ENCODE data around the gene TTYH1.

Gene TTYH1

DNA sequence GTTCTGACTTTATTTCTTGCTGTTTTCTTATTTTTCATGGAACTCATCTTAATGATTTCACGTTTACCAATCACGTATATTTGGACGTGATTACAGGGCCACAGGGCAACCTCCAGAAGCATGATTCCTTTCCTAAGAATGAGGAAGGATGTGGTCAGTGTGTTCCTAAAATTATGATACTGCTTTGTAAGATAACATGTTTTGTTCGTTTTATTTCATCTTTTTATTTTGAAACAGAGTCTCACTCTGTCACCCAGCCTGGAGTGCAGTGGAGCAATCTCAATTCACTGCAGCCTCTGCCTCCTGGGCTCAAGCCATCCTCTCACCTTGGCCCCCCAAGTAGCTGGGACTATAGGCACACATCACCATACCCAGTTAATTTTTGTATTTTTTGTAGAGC is 25.7 kb upstream of the TTYH1 start:
- no peak for ATAC-seq
- no peak for TF ChIP-seq ZFP30 (CRISPR knock-in tag; IDR thresholded peaks at IDR 0.05)
- no peak for TF ChIP-seq BACH2 (CRISPR knock-in tag; IDR thresholded peaks at IDR 0.05; ENCODE audit: borderline replicate concordance)
- no peak for TF ChIP-seq GLIS3 (CRISPR knock-in tag; IDR thresholded peaks at IDR 0.05)
- no peak for TF ChIP-seq PPARA (CRISPR knock-in tag; IDR thresholded peaks at IDR 0.05; ENCODE audit: borderline replicate concordance)
- TF ChIP-seq PATZ1 (CRISPR knock-in tag; IDR thresholded peaks at IDR 0.05; ENCODE audit: borderline replicate concordance): no peak
- TF ChIP-seq POU6F1 (CRISPR knock-in tag; IDR thresholded peaks at IDR 0.05; ENCODE audit: borderline replicate concordance, low read depth): no peak
- TF ChIP-seq ZNF70 (CRISPR knock-in tag; IDR thresholded peaks at IDR 0.05): no peak
- TF ChIP-seq ESRRG (CRISPR knock-in tag; IDR thresholded peaks at IDR 0.05): no peak
- no peak for TF ChIP-seq ARNTL (CRISPR knock-in tag; IDR thresholded peaks at IDR 0.05; ENCODE audit: borderline replicate concordance, low read depth)
- TF ChIP-seq CREB5 (CRISPR knock-in tag; IDR thresholded peaks at IDR 0.05; ENCODE audit: low read depth): no peak
- no peak for TF ChIP-seq TOX (CRISPR knock-in tag; IDR thresholded peaks at IDR 0.05; ENCODE audit: borderline replicate concordance)
- TF ChIP-seq CSDC2 (CRISPR knock-in tag; IDR thresholded peaks at IDR 0.05): no peak
- no peak for TF ChIP-seq TCF4 (CRISPR knock-in tag; IDR thresholded peaks at IDR 0.05; ENCODE audit: borderline replicate concordance)
- no peak for TF ChIP-seq SNAI2 (CRISPR knock-in tag; IDR thresholded peaks at IDR 0.05)
- TF ChIP-seq RARB (CRISPR knock-in tag; IDR thresholded peaks at IDR 0.05): no peak

DNA sequence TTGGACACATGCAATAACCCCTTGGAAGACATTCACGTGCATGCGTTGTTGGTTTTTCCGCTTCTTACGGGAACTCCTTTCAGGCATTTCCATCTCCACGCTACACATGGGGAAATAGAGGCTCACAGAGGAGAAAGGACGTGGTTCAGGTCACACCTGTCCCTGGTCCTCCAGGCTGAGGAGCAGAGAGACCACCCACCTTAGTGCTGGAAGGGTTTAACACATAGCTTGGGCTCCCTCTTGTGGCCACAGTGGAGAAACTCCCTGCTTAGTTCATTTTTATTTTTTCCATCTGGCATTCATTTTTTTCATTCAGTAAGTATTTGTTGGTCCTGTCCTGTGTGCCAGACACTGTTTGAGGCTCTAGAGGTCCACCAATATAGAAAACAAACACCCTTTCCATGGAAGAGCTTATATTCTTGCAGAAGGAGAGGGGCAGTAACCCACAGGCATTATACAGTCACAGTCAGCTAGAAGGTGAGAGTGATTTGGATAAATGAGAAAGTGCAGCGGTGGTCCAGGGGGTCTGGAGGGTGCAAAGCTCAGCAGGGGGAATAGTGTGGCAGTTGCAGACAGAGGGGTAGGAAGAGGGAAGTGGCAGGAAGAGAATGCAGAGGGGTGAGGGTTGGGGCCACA is 24.2 kb upstream of the TTYH1 start:
- TF ChIP-seq ZNF8 (CRISPR knock-in tag; IDR thresholded peaks at IDR 0.05) (no peak), CSDC2 (CRISPR knock-in tag; IDR thresholded peaks at IDR 0.05) (no peak), GLIS3 (CRISPR knock-in tag; IDR thresholded peaks at IDR 0.05) (no peak), PPARA (CRISPR knock-in tag; IDR thresholded peaks at IDR 0.05; ENCODE audit: borderline replicate concordance) (no peak)
- ATAC-seq: peak; percentile 71

DNA sequence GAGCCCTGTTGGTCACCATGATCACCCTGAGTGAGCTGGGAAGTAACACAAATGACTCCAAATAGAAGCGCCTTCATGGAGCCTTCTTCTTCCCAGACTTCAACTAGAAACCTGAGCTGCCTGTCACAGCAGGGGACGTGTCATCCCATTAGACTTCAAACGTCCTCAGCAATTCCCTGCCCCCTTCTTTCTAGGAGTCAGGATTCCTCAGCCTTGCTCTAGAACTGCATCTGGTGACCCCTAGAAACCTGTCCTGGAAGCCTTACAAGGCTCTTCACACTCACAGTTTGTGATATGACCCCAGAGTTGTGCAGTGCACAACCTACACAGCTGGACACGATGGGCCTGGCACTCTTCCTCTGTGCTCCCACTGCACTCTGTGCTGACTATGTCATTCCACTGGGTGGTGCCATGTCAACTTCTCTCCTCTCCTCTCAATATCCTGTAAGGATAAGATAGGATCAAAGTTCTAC is 23.6 kb upstream of the TTYH1 start:
- no peak for TF ChIP-seq CSDC2 (CRISPR knock-in tag; IDR thresholded peaks at IDR 0.05)
- no peak for TF ChIP-seq ZNF8 (CRISPR knock-in tag; IDR thresholded peaks at IDR 0.05)
- no peak for TF ChIP-seq POU6F1 (CRISPR knock-in tag; IDR thresholded peaks at IDR 0.05; ENCODE audit: borderline replicate concordance, low read depth)
- ATAC-seq: peak; percentile 68

DNA sequence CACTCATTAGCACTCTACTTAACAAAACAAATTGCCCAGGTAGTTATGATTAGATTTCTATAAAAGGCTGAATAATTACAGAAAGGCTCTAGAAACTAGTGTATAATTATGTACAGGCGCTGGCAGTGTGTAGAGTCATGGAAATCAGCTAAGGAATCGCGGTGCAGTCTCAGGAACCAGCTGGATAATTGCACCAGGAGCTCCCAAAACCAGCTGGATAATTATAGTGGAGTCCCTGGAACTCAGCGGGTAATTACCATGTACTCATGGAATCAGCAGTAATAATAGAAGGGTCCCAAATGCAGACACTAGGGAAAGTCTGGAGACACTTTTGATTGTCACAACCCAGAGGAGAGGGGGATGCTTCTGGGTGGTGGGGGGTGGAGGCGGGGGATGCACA is 23.2 kb upstream of the TTYH1 start:
- TF ChIP-seq TSHZ2 (CRISPR knock-in tag; IDR thresholded peaks at IDR 0.05): no peak
- TF ChIP-seq ZFP3 (CRISPR knock-in tag; IDR thresholded peaks at IDR 0.05): no peak
- TF ChIP-seq OSR1 (CRISPR knock-in tag; IDR thresholded peaks at IDR 0.05): no peak
- TF ChIP-seq PPARA (CRISPR knock-in tag; IDR thresholded peaks at IDR 0.05; ENCODE audit: borderline replicate concordance): no peak
- TF ChIP-seq ISL1 (CRISPR knock-in tag; IDR thresholded peaks at IDR 0.05): no peak
- TF ChIP-seq SNAI2 (CRISPR knock-in tag; IDR thresholded peaks at IDR 0.05): no peak
- TF ChIP-seq TOX (CRISPR knock-in tag; IDR thresholded peaks at IDR 0.05; ENCODE audit: borderline replicate concordance): no peak
- TF ChIP-seq ZC3H10 (CRISPR knock-in tag; IDR thresholded peaks at IDR 0.05): no peak
- no peak for TF ChIP-seq TCF4 (CRISPR knock-in tag; IDR thresholded peaks at IDR 0.05; ENCODE audit: borderline replicate concordance)
- TF ChIP-seq ZNF70 (CRISPR knock-in tag; IDR thresholded peaks at IDR 0.05): no peak
- TF ChIP-seq POU6F1 (CRISPR knock-in tag; IDR thresholded peaks at IDR 0.05; ENCODE audit: borderline replicate concordance, low read depth): no peak
- TF ChIP-seq ESRRG (CRISPR knock-in tag; IDR thresholded peaks at IDR 0.05): no peak
- TF ChIP-seq CREB5 (CRISPR knock-in tag; IDR thresholded peaks at IDR 0.05; ENCODE audit: low read depth): no peak
- TF ChIP-seq GLIS3 (CRISPR knock-in tag; IDR thresholded peaks at IDR 0.05): no peak
- no peak for TF ChIP-seq ZNF8 (CRISPR knock-in tag; IDR thresholded peaks at IDR 0.05)
- no peak for ATAC-seq
